Gastroesophageal sphincter (tissue), 4 donors: Measurements from ENCODE around the gene FOXJ3. TPM values are rescaled to one million over a fixed set of nuclear protein-coding genes. Genes with fewer than 3 reads are reported as not detected.
A peak's percentile ranks its signal among the peaks of the same experiment; 100 is the strongest.

Experiments used
- ATAC-seq: fragments of 150-250 bp; one replicate; pipeline ENCODE4 v1.9.1; 2016; ENCODE audit warnings: mild to moderate bottlenecking, moderate library complexity
- H3K27ac ChIP-seq, 4 donors: fragments of 200-600 bp; sonication (generic) in 3 of 4; 1 replicate in 3 of 4; 2 replicates in 1 of 4; pipeline ENCODE4 v1.5.1; 2016 to 2019
- H3K27me3 ChIP-seq: fragments of 200-600 bp; sonication (generic); one replicate; pipeline ENCODE4 v1.5.1; 2019
- H3K36me3 ChIP-seq, 2 donors: fragments of 200-600 bp; sonication (generic); one replicate each; pipeline ENCODE4 v1.5.1; 2019; ENCODE audit warnings: control low read depth in 1 of 2
- H3K4me1 ChIP-seq, 3 donors: fragments of 200-600 bp; sonication (generic); 1 replicate in 2 of 3; 2 replicates in 1 of 3; pipeline ENCODE4 v1.5.1; 2016 to 2019; ENCODE audit warnings: control low read depth in 2 of 3
- H3K4me3 ChIP-seq, 2 donors: fragments of 200-600 bp; sonication (generic); one replicate each; pipeline ENCODE4 v1.5.1; 2019; ENCODE audit warnings: mild to moderate bottlenecking in 1 of 2, moderate library complexity in 1 of 2
- H3K9me3 ChIP-seq, 3 donors: fragments of 200-600 bp; sonication (generic); one replicate each; pipeline ENCODE4 v1.5.1; 2017 to 2019; ENCODE audit warnings: control low read depth in 2 of 3
- CTCF ChIP-seq, 4 experiments: fragments of 200-600 bp in 2 of 4; fragments of 450-650 bp in 2 of 4; sonication (generic) in 1 of 4; IDR thresholded peaks; one replicate each; pipeline ENCODE4 v1.5.1; 2017 to 2019; ENCODE audit warnings: antibody characterized with exemption in 4 of 4, mild to moderate bottlenecking in 2 of 4, moderate library complexity in 2 of 4
- EP300 ChIP-seq: sonication (generic); formaldehyde crosslinking; IDR thresholded peaks from one replicate; pipeline ENCODE4 v1.6.1; 2017; ENCODE audit warnings: antibody characterized with exemption, mild to moderate bottlenecking
- POLR2A ChIP-seq, 2 donors: fragments of 450-650 bp; IDR thresholded peaks; one replicate each; pipeline ENCODE4 v1.6.1; 2017; ENCODE audit warnings: antibody characterized with exemption in 2 of 2, mild to moderate bottlenecking in 2 of 2, moderate library complexity in 1 of 2
- POLR2AphosphoS5 ChIP-seq: sonication (generic); formaldehyde crosslinking; IDR thresholded peaks from one replicate; pipeline ENCODE4 v1.6.1; 2017; ENCODE audit warnings: antibody characterized with exemption
- WGBS, 2 donors: methylation state at CpG; one replicate each; pipeline ENCODE4 v1.1.5; 2018; ENCODE audit warnings: low coverage in 1 of 2; 5-methylcytosine and 5-hydroxymethylcytosine counted together
- total RNA-seq, 4 donors: library from RNA; depleted of rRNA; stranded (reverse); fragments of >200 nt; gene quantifications; one replicate each; pipeline ENCODE4 v1.1.0, GENCODE V29; 2016

The FOXJ3 gene
- total RNA-seq, 4 donors from 2014 or later: 36.3 to 57.1 (median 41.4) TPM

DNA sequence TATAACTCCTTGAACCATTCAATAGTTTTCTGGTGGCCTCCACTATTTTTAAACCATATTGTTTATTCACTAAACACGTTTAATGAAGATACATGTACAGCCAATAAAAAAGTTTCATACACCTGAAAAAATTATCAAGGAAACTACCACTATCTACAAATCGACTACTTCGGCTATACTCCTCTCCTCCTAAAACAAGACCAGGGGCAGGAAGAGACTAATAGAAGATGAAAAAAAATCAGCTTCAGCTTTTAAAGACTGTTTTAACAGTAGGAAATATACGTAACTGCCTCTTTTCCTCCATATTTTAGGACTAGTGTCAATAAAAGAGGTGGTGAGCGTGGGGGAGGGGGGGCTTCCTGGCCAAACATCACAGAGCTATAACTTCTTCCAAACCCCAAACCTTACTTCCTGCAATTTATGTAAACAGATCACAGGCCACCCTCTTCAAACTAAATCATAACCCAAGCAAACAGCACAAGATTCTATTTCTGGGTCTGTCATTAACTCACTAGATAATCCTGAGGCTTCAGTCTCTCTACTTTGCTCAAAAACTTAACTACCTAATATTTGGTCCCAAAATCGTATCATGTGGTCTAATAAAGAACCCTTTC, 15.1 kb downstream of the FOXJ3 start:
- peak overlapping the region in 3 of 4 donors; percentile 37 to 64 (median 40) for H3K27ac ChIP-seq
- H3K27me3 ChIP-seq: no peaks in the 10 kb centered on the region
- TF ChIP-seq POLR2AphosphoS5 (no peak), POLR2A (IDR thresholded peaks at IDR 0.05) (no peak), CTCF (IDR thresholded peaks at IDR 0.05) (no peak), EP300 (no peak)
- no peaks in the 10 kb centered on the region for H3K9me3 ChIP-seq
- H3K4me1 ChIP-seq: peaks cover 33 to 96% (median 35%) of the 10 kb centered on the region in 3 donors
- H3K36me3 ChIP-seq: no peaks in the 10 kb centered on the region
- no peak overlapping the region for H3K4me3 ChIP-seq
- 38 to 42% methylated on average over 6 of the region's 6 CpGs for WGBS, 2 donors
- no peak for ATAC-seq

DNA sequence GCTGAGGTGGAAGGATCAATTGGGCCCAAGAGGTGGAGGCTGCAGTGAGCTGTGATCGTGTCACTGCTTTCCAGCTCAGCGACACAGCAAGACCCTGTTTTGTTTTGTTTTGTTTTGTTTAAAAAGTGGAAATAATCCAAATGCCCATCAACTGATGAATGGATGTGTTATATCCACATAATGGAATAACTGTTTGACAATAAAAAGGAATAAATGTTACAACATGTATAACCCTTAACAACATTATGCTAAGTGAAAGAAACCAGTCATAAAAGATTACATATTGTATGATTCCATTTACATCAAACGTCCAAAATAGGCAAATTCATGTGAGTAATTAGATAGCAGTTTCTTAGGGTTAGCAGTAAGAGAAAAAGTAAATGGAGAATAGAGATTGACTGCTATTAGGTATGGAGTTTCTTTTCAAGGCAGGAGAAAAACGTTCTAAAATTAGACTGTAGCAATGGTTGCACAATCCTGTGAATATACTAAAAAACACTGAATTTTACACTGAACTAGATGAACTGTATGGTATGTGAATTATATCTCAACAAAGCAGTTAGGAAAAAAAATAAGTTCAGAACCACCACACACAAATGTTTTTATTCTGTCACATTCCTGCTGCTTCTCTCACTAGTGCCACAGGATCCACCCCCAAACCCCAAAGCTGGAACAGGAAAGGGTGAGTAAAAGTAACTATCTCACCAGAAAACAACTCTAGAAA, 15.7 kb downstream of the FOXJ3 start:
- no peaks in the 10 kb centered on the region for H3K9me3 ChIP-seq
- no peaks in the 10 kb centered on the region for H3K36me3 ChIP-seq
- H3K27me3 ChIP-seq: no peaks in the 10 kb centered on the region
- 32 to 39% methylated on average over 3 to 4 of the region's 4 CpGs for WGBS, 2 donors
- no peak overlapping the region for H3K4me3 ChIP-seq
- H3K4me1 ChIP-seq: peaks cover 35 to 96% (median 38%) of the 10 kb centered on the region in 3 donors
- TF ChIP-seq POLR2AphosphoS5 (no peak), POLR2A (IDR thresholded peaks at IDR 0.05) (no peak), CTCF (IDR thresholded peaks at IDR 0.05) (no peak), EP300 (no peak)
- ATAC-seq: no peak
- H3K27ac ChIP-seq: peak overlapping the region in 2 of 4 donors; percentile 40 to 64

DNA sequence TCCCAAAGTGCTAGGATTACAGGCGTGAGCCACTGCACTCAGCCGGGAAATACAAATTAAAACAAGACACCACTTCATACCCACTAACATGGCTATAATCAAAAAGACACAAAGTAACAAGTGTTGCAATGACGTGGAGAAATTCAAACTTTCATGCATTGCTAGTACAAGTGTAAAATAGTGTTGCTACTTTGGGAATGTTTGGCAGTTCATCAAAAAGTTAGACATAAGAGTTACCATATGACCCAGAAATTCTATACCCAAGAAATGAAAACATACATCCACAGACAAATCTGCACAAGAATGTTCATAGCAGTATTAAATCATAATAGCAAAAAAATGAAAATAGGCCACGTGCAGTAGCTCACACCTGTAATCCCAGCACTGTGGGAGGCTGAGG, 16.4 kb downstream of the FOXJ3 start:
- H3K36me3 ChIP-seq: no peaks in the 10 kb centered on the region
- peak overlapping the region in 2 of 4 donors; percentile 40 to 64 for H3K27ac ChIP-seq
- H3K4me3 ChIP-seq: no peak overlapping the region
- 75 to 80% methylated on average over 2 to 4 of the region's 4 CpGs for WGBS, 2 donors
- H3K9me3 ChIP-seq: no peaks in the 10 kb centered on the region
- H3K27me3 ChIP-seq: no peaks in the 10 kb centered on the region
- no peak for TF ChIP-seq POLR2AphosphoS5
- no peak for TF ChIP-seq CTCF (IDR thresholded peaks at IDR 0.05)
- no peak for TF ChIP-seq EP300
- no peak for TF ChIP-seq POLR2A (IDR thresholded peaks at IDR 0.05)
- ATAC-seq: no peak
- peaks cover 37 to 100% (median 40%) of the 10 kb centered on the region in 3 donors for H3K4me1 ChIP-seq

DNA sequence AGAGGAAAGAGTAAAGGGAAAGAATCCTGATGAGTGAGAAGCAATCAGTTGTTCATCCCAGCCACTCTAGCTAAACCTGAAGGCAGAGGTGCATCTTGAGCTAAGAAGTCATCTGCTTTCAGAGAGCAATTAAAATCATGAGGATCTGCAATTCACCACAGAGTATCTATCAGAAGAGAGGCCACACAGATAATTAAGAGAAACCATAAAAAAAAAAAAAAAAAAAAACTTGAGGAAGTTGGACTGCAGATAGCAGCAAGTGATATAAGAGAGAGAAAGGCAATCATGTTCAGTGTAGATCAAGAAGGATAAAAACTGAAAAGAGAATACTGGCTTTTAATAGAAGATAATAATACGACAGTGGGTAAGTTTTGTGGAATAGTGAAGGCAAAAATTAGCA, 17.7 kb downstream of the FOXJ3 start:
- peaks cover 36 to 100% (median 40%) of the 10 kb centered on the region in 3 donors for H3K4me1 ChIP-seq
- H3K4me3 ChIP-seq: no peak overlapping the region
- no peaks in the 10 kb centered on the region for H3K36me3 ChIP-seq
- no peak overlapping the region for H3K27ac ChIP-seq
- no peak for ATAC-seq
- no peaks in the 10 kb centered on the region for H3K9me3 ChIP-seq
- 79 to 100% methylated on average over 1 of the region's 1 CpG for WGBS, 2 donors
- no peaks in the 10 kb centered on the region for H3K27me3 ChIP-seq
- TF ChIP-seq POLR2A (IDR thresholded peaks at IDR 0.05) (no peak), POLR2AphosphoS5 (no peak), EP300 (no peak), CTCF (IDR thresholded peaks at IDR 0.05) (no peak)

DNA sequence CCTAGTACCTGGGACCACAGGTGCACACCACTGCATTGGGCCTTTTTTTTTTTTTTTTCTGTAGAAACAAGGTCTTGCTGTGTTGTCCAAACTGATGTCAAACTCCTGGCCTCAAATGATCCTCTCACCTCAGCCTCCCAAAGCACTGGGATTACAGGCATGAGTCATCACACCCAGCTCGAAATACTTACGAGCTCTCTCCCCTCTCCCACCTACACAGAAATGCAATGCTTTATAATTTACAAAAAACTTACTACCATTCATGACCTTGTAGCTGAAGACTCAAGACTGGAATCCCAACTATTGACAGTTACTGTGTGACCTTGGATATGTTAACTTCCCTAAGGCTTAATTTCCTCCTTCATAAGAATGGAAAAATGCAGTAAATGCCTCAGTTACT, 18.7 kb downstream of the FOXJ3 start:
- H3K36me3 ChIP-seq: no peaks in the 10 kb centered on the region
- TF ChIP-seq POLR2AphosphoS5 (no peak), EP300 (no peak), POLR2A (IDR thresholded peaks at IDR 0.05) (no peak)
- peaks cover 25 to 98% (median 40%) of the 10 kb centered on the region in 3 donors for H3K4me1 ChIP-seq
- no peaks in the 10 kb centered on the region for H3K27me3 ChIP-seq
- no peak overlapping the region for H3K27ac ChIP-seq
- no peak for ATAC-seq
- H3K9me3 ChIP-seq: no peaks in the 10 kb centered on the region
- WGBS, 2 donors: 31 to 45% methylated on average over 2 of the region's 2 CpGs
- no peak overlapping the region for H3K4me3 ChIP-seq
